H9 (cell line): ENCODE data around the gene GRIN2D. TPM values are rescaled to one million over a fixed set of nuclear protein-coding genes. Genes with fewer than 3 reads are reported as not detected.

Experiments
- DNase-seq: peaks from one replicate; pipeline ENCODE4 v3.0.0-alpha.2; 2017
- H2AFZ ChIP-seq: one replicate; pipeline ENCODE4 v1.6.1; 2013; ENCODE audit warnings: mild to moderate bottlenecking, low read length, control low read depth, moderate library complexity
- H2AK5ac ChIP-seq: 2 replicates; pipeline ENCODE4 v1.6.1; 2013; ENCODE audit warnings: low read length, control low read depth, mixed read lengths; ENCODE audit not compliant: insufficient read length
- H2BK120ac ChIP-seq: one replicate; pipeline ENCODE4 v1.6.1; 2013; ENCODE audit warnings: low read depth, mild to moderate bottlenecking, low read length, control low read depth, inconsistent platforms; ENCODE audit not compliant: poor library complexity, severe bottlenecking
- H2BK12ac ChIP-seq: 2 replicates; pipeline ENCODE4 v1.6.1; 2013; ENCODE audit warnings: low read length, control low read depth, mixed read lengths, low read depth; ENCODE audit not compliant: insufficient read length
- H2BK15ac ChIP-seq: 2 replicates; pipeline ENCODE4 v1.6.1; 2013; ENCODE audit warnings: low read depth, low read length, control low read depth
- H2BK20ac ChIP-seq: one replicate; pipeline ENCODE4 v1.6.1; 2013; ENCODE audit warnings: low read depth, mild to moderate bottlenecking, low read length, control low read depth, inconsistent platforms; ENCODE audit not compliant: poor library complexity, severe bottlenecking
- H2BK5ac ChIP-seq: 2 replicates; pipeline ENCODE4 v1.6.1; 2013; ENCODE audit warnings: low read length, control low read depth, mixed read lengths; ENCODE audit not compliant: insufficient read length
- H3K14ac ChIP-seq: 2 replicates; pipeline ENCODE4 v1.6.1; 2013; ENCODE audit warnings: low read length, control low read depth; ENCODE audit not compliant: insufficient read depth
- H3K18ac ChIP-seq: 2 replicates; pipeline ENCODE4 v1.6.1; 2013; ENCODE audit warnings: low read depth, mild to moderate bottlenecking, mixed read lengths, low read length, control low read depth; ENCODE audit not compliant: insufficient read length
- H3K23ac ChIP-seq: 2 replicates; pipeline ENCODE4 v1.6.1; 2013; ENCODE audit warnings: low read length, control low read depth, mixed read lengths, low read depth; ENCODE audit not compliant: insufficient read length
- H3K23me2 ChIP-seq: 2 replicates; pipeline ENCODE4 v1.6.1; 2013; ENCODE audit warnings: low read depth, mild to moderate bottlenecking, mixed read lengths, low read length, control low read depth; ENCODE audit not compliant: insufficient read length, poor library complexity, severe bottlenecking
- H3K27ac ChIP-seq: 2 replicates; pipeline ENCODE4 v1.5.1; 2013; ENCODE audit warnings: low read length, control low read depth, mixed read lengths, low read depth; ENCODE audit not compliant: insufficient read length
- H3K27me3 ChIP-seq: 2 replicates; pipeline ENCODE4 v1.6.1; 2013; ENCODE audit warnings: low read length, control low read depth, inconsistent platforms; ENCODE audit not compliant: insufficient read depth
- H3K4ac ChIP-seq: 2 replicates; pipeline ENCODE4 v1.6.1; 2013; ENCODE audit warnings: low read depth, mild to moderate bottlenecking, control low read depth, inconsistent platforms, low read length, moderate library complexity
- H3K4me1 ChIP-seq: 2 replicates; pipeline ENCODE4 v1.6.1; 2013; ENCODE audit warnings: low read length, control low read depth, inconsistent platforms; ENCODE audit not compliant: insufficient read depth
- H3K4me2 ChIP-seq: 2 replicates; pipeline ENCODE4 v1.6.1; 2013; ENCODE audit warnings: low read length, control low read depth, mixed read lengths; ENCODE audit not compliant: insufficient read length, insufficient read depth
- H3K56ac ChIP-seq: 2 replicates; pipeline ENCODE4 v1.6.1; 2013; ENCODE audit warnings: low read depth, mild to moderate bottlenecking, mixed read lengths, low read length, control low read depth; ENCODE audit not compliant: insufficient read length
- H3K79me1 ChIP-seq: 2 replicates; pipeline ENCODE4 v1.6.1; 2013; ENCODE audit warnings: low read depth, mild to moderate bottlenecking, moderate library complexity, low read length, control low read depth, inconsistent platforms; ENCODE audit not compliant: insufficient read depth, poor library complexity, severe bottlenecking
- H3K79me2 ChIP-seq: 2 replicates; pipeline ENCODE4 v1.6.1; 2013; ENCODE audit warnings: low read length, control low read depth, inconsistent platforms; ENCODE audit not compliant: insufficient read depth
- H3K9ac ChIP-seq: 2 replicates; pipeline ENCODE4 v1.6.1; 2013; ENCODE audit warnings: low read length, control low read depth, mixed read lengths; ENCODE audit not compliant: insufficient read length; ENCODE audit errors: extremely low read depth
- H3K9me3 ChIP-seq: one replicate; pipeline ENCODE4 v1.6.1; 2013; ENCODE audit warnings: low read depth, low read length, inconsistent platforms; ENCODE audit not compliant: control insufficient read depth
- H3T11ph ChIP-seq: one replicate; pipeline ENCODE4 v1.6.1; 2013; ENCODE audit warnings: mild to moderate bottlenecking, low read length, control low read depth, inconsistent platforms
- H4K20me1 ChIP-seq: one replicate; pipeline ENCODE4 v1.6.1; 2013; ENCODE audit not compliant: control insufficient read depth, insufficient read length, insufficient read depth
- H4K5ac ChIP-seq: 2 replicates; pipeline ENCODE4 v1.6.1; 2013; ENCODE audit warnings: low read depth, mild to moderate bottlenecking, mixed read lengths, low read length, control low read depth; ENCODE audit not compliant: insufficient read length
- H4K8ac ChIP-seq: replicated peaks from 2 replicates; pipeline ENCODE4 v1.6.1; 2013; ENCODE audit warnings: low read length, control low read depth, mixed read lengths, low read depth; ENCODE audit not compliant: insufficient read length
- H4K91ac ChIP-seq: 2 replicates; pipeline ENCODE4 v1.6.1; 2013; ENCODE audit warnings: low read depth, mild to moderate bottlenecking, moderate library complexity, mixed read lengths, low read length, control low read depth; ENCODE audit not compliant: insufficient read length
- H3K27ac Mint-ChIP-seq, 3 experiments: 2 replicates in 2 of 3; 3 replicates in 1 of 3; pipeline ENCODE4 v1.8.0; 2020 to 2021; ENCODE audit warnings: mixed read lengths in 3 of 3, mild to moderate bottlenecking in 1 of 3, moderate library complexity in 1 of 3
- H3K27me3 Mint-ChIP-seq: 2 replicates; pipeline ENCODE4 v1.8.0; 2021; ENCODE audit warnings: low read depth, mild to moderate bottlenecking, moderate library complexity, mixed read lengths
- H3K36me3 Mint-ChIP-seq, 3 experiments: 2 replicates in 2 of 3; 3 replicates in 1 of 3; pipeline ENCODE4 v1.8.0; 2020 to 2021; ENCODE audit warnings: low read depth in 3 of 3, mixed read lengths in 3 of 3; ENCODE audit not compliant: insufficient read depth in 1 of 3
- H3K4me1 Mint-ChIP-seq, 2 experiments: 2 replicates each; pipeline ENCODE4 v1.8.0; 2020; ENCODE audit warnings: mixed read lengths in 2 of 2
- H3K4me3 Mint-ChIP-seq, 2 experiments: 2 replicates in 1 of 2; 3 replicates in 1 of 2; pipeline ENCODE4 v1.8.0; 2020 to 2021; ENCODE audit warnings: mild to moderate bottlenecking in 2 of 2, mixed read lengths in 2 of 2, moderate library complexity in 1 of 2
- H3K9me3 Mint-ChIP-seq, 2 experiments: 2 replicates in 1 of 2; 3 replicates in 1 of 2; pipeline ENCODE4 v1.8.0; 2020; ENCODE audit warnings: mild to moderate bottlenecking in 2 of 2, mixed read lengths in 2 of 2, moderate library complexity in 1 of 2
- WGBS: extraction: QIAGEN DNeasy Blood & Tissue Kit; methylation state at CpG from one replicate; pipeline ENCODE4 v1.1.7; 2013; ENCODE audit warnings: missing lambda C conversion rate, low lambda C conversion rate, mixed read lengths; ENCODE audit not compliant: insufficient read length; ENCODE audit errors: extremely low coverage; 5-methylcytosine and 5-hydroxymethylcytosine counted together
- total RNA-seq: library from RNA; stranded (reverse); gene quantifications from 2 replicates; pipeline ENCODE4 v1.2.1, GENCODE V29; 2021
- TF ChIP-seq, protein P1 (sequence below): fragments of 200-600 bp; sonication (generic); conservative IDR thresholded peaks from 3 replicates; pipeline ENCODE4 v1.8.0; 2021; ENCODE audit warnings: antibody characterized with exemption, mild to moderate bottlenecking

GRIN2D gene
- total RNA-seq, 1 experiment from 2014 or later = 5.9 TPM

DNA sequence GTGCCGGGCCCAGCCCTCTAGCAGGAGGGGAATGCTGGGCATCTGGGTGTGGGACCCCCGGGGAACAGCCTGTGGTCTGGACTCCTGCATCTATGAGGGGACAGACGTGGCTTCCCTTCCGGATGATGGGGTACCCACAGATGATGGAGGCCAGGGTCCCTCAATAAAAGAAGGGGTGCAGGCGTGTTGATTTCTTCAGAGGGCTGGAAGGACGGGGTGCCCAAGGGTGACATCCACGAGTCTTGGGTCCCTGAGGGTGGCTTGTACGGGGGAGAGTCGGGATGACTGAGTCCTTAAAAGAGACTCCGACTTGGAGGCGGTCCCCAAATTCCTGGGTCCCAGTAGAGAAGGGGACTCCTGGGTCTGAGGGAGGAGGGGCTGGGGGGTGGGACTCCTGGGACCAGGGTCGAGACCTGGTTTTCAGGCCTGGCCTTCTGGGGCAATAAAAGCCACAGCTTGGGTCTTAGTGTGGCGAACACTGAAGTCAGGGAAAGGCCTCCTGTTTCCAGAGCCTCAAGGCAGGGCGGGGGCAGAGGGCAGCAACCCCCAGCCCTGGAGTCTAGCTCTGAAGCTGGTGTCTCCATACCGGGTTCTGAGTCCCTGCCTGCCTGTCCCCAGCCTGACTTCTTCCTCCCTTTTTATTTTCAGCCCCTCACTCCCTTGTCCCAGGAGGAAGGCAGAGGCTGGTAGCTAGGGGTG is 459 bp upstream of the GRIN2D start:
- Histone ChIP-seq H3K79me2 (no peaks in the 10 kb centered on the region; the same call in 1 of the 2 replicates), H3K4me2 (peak overlapping the region; percentile 72), H2BK20ac (no peak overlapping the region), H3K9ac (no peak overlapping the region), H2BK12ac (no peak overlapping the region), H4K8ac (no peak overlapping the region), H2BK120ac (no peak overlapping the region), H3K23ac (no peak overlapping the region), H3K14ac (no peak overlapping the region), H3T11ph (no peak overlapping the region), H3K79me1 (no peaks in the 10 kb centered on the region), H3K56ac (no peak overlapping the region), H3K27me3 (peaks cover 8% of the 10 kb centered on the region; the same call in 1 of the 2 replicates), H4K91ac (no peak overlapping the region), H2BK5ac (no peak overlapping the region), H3K23me2 (peaks cover 11% of the 10 kb centered on the region), H3K27ac (no peak overlapping the region), H3K4me1 (peaks cover 6% of the 10 kb centered on the region; the same call in 1 of the 2 replicates), H3K4ac (no peak overlapping the region), H3K18ac (no peak overlapping the region), H2AFZ (no peak overlapping the region), H2AK5ac (no peak overlapping the region), H4K5ac (no peak overlapping the region), H2BK15ac (no peak overlapping the region), H3K9me3 (no peaks in the 10 kb centered on the region), H4K20me1 (no peaks in the 10 kb centered on the region)
- Mint-ChIP-seq H3K9me3 (no peaks in the 10 kb centered on the region), H3K36me3 (peaks cover 11 to 13% (median 13%) of the 10 kb centered on the region in 3 experiments; a peak in 6 of 7 replicates), H3K4me1 (peaks cover 32 to 57% of the 10 kb centered on the region in 2 experiments), H3K27me3 (peaks cover 61% of the 10 kb centered on the region), H3K4me3 (peak overlapping the region in 1 of 2 experiments; percentile 84; a peak in 3 of 5 replicates), H3K27ac (no peak overlapping the region)
- TF ChIP-seq, protein P1, sequence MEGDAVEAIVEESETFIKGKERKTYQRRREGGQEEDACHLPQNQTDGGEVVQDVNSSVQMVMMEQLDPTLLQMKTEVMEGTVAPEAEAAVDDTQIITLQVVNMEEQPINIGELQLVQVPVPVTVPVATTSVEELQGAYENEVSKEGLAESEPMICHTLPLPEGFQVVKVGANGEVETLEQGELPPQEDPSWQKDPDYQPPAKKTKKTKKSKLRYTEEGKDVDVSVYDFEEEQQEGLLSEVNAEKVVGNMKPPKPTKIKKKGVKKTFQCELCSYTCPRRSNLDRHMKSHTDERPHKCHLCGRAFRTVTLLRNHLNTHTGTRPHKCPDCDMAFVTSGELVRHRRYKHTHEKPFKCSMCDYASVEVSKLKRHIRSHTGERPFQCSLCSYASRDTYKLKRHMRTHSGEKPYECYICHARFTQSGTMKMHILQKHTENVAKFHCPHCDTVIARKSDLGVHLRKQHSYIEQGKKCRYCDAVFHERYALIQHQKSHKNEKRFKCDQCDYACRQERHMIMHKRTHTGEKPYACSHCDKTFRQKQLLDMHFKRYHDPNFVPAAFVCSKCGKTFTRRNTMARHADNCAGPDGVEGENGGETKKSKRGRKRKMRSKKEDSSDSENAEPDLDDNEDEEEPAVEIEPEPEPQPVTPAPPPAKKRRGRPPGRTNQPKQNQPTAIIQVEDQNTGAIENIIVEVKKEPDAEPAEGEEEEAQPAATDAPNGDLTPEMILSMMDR = no peak
- no peak for DNase-seq
- WGBS = no CpG with 5 or more reads among the region's 15 CpGs
